ENCODE results near the gene UHRF2. TPM values are rescaled to one million over a fixed set of nuclear protein-coding genes. Genes with fewer than 3 reads are reported as not detected.

UHRF2 gene
- total and polyA plus RNA-seq, 3 donors from 2014 or later, result 36.4 to 59.2 (median 56.1) TPM

GRCh38 chr9:6543204-6543603 is 130.2 kb downstream of the UHRF2 start:
- TF ChIP-seq CTCF (IDR thresholded peaks at IDR 0.05) (no peak), POLR2A (IDR thresholded peaks at IDR 0.05) (no peak)
- H3K27ac ChIP-seq, result no peak overlapping the region
- no peak overlapping the region for H3K4me3 ChIP-seq
- no peaks in the 10 kb centered on the region for H3K9me3 ChIP-seq
- intact Hi-C loops (cut with DNase I; ENCODE audit: low total_unique reads), result no loop called here
- H3K27me3 ChIP-seq, result no peaks in the 10 kb centered on the region
- WGBS, 2 donors, result 47 to 48% methylated on average over 6 of the region's 6 CpGs
- H3K36me3 ChIP-seq (ENCODE audit: low read depth, missing control alignments), result no peaks in the 10 kb centered on the region
- no peaks in the 10 kb centered on the region for H3K4me1 ChIP-seq
- DNase-seq, result no peak

DNA sequence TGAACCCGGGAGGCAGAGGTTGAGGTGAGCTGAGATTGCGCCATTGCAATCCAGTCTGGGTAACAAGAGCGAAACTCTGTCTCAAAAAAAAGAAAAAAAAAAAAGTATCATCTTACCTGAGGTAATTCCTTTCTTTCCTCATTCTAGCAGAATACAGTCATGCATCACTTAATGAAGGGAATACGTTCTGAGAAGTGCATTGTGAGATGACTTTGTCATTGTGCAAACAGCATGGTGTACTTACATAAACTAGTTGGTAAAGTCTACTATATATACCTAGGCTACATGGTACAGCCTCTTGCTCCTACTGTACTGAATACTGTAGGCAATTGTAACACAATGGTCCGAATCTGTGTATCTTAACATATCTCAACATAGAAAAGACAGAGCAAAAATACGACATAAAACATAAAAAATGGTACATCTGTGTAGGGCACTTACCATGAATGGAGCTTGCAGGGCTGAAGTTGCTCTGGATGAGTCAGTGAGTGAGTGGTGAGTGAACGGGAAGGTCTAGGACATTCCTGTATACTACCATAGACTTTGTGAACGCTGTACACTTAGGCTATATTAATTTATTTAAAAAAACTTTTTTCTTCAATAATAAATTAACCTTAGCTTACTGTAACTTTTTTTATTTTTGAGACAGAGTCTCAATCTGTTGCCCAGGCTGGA is 132.2 kb downstream of the UHRF2 start:
- TF ChIP-seq CTCF (IDR thresholded peaks at IDR 0.05), result no peak
- TF ChIP-seq POLR2A (IDR thresholded peaks at IDR 0.05), result no peak

DNA sequence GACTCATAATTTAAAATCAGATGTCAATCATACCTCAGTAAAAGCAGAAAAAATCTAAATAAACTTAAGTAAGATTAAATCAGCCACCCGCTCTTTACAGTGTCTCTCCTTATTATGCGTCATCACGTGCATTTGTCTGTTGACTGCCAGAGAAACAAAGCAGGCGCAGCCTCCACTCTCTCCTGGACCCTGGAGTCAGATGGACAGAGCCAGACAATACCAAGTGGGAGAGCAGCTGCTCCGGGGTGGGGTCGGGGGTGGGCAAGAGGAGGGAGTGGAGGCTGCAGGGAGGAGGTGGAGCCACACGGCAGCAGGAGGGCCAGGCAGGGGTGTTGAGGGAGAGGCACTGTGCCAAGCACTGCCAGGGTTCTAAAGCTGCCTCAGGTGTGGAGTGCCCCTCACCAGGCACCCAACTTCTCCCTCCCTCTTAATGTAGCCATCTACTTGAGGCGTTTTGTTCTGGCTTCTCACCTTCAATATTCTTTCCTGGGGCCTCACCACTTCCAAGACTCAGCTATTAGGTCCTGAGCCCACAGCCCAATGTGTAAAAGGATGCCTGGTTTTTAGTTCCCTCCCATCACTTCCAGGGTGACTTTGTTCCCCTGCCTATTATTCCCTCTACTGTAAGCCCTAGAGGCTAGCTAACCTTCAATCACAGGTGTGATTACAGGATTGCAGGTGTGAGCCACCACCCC is 136.3 kb downstream of the UHRF2 start:
- DNase-seq, result no peak
- 66 to 75% methylated on average over 8 of the region's 8 CpGs for WGBS, 2 donors

More for the DNA sequence above, 132.2 kb downstream of the UHRF2 start:
- no peaks in the 10 kb centered on the region for H3K36me3 ChIP-seq (ENCODE audit: low read depth, missing control alignments)
- 94 to 95% methylated on average over 8 of the region's 8 CpGs for WGBS, 2 donors
- no peaks in the 10 kb centered on the region for H3K4me1 ChIP-seq
- H3K27me3 ChIP-seq, result no peaks in the 10 kb centered on the region
- no peak overlapping the region for H3K27ac ChIP-seq
- intact Hi-C loops (cut with DNase I; ENCODE audit: low total_unique reads), result no loop called here
- DNase-seq, result no peak
- no peaks in the 10 kb centered on the region for H3K9me3 ChIP-seq
- H3K4me3 ChIP-seq, result no peak overlapping the region

DNA sequence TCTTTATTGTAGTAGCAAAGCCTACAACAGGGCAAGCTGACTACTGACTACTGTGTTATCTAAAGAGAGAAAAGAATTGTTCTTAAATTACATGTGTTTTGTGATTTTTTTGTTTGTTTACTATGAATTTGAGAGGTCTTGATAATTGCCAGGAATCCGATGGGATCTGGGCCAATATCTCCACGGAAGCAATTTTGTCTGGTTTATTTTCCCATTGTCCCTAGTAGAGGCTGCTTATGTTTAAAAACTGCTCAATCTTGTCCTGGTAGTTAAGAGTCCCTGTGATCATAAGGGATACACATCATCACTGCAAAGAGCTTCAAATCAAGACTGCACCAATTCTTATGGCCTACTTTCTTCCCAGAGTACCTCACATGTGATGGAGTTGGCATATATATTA is 138.1 kb downstream of the UHRF2 start:
- Histone ChIP-seq H3K27me3 (no peaks in the 10 kb centered on the region), H3K9me3 (no peaks in the 10 kb centered on the region), H3K4me3 (no peak overlapping the region), H3K27ac (no peak overlapping the region), H3K4me1 (no peaks in the 10 kb centered on the region), H3K36me3 (ENCODE audit: low read depth, missing control alignments) (no peaks in the 10 kb centered on the region)
- no peak for DNase-seq
- intact Hi-C loops (cut with DNase I; ENCODE audit: low total_unique reads), result no loop called here
- TF ChIP-seq POLR2A (IDR thresholded peaks at IDR 0.05), result no peak
- no peak for TF ChIP-seq CTCF (IDR thresholded peaks at IDR 0.05)
- WGBS, 2 donors, result 66 to 76% methylated on average over 2 of the region's 2 CpGs

More for the DNA sequence above, 136.3 kb downstream of the UHRF2 start:
- TF ChIP-seq CTCF (IDR thresholded peaks at IDR 0.05) (no peak), POLR2A (IDR thresholded peaks at IDR 0.05) (no peak)
- Histone ChIP-seq H3K36me3 (ENCODE audit: low read depth, missing control alignments) (no peaks in the 10 kb centered on the region), H3K27ac (no peak overlapping the region), H3K27me3 (no peaks in the 10 kb centered on the region), H3K9me3 (no peaks in the 10 kb centered on the region), H3K4me1 (no peaks in the 10 kb centered on the region), H3K4me3 (no peak overlapping the region)
- intact Hi-C loops (cut with DNase I; ENCODE audit: low total_unique reads), result no loop called here
